HepG2 (cell line): ENCODE measurements around the gene BTBD7. TPM values are rescaled to one million over a fixed set of nuclear protein-coding genes. Genes with fewer than 3 reads are reported as not detected.

Experiments used
- ATAC-seq: fragments of 200-7000 bp; cut with Tn5 transposase; 3 replicates; pipeline ENCODE4 v1.9.1; 2020; ENCODE audit warnings: mild to moderate bottlenecking, moderate library complexity
- BruUV-seq: library from RNA; stranded (reverse); fragments of 400-500 nt; replicated peaks from 2 replicates; lab custom pipeline; 2021; lab: Mats Ljungman, UMichigan
- CTCF ChIA-PET: fragments of 300-600 bp; formaldehyde crosslinking; extraction: SDS; loops from one replicate; lab custom pipeline; 2021; ENCODE audit warnings: low total read pairs, inconsistent platforms, low intra/inter-chr PET ratio; lab: Yijun Ruan, JAX
- POLR2A ChIA-PET: fragments of 350-600 bp; sonication (Branson Sonifier 250); formaldehyde crosslinking; loops from one replicate; lab custom pipeline; 2020; ENCODE audit warnings: antibody characterized with exemption, inconsistent platforms; lab: Yijun Ruan, JAX
- DNase-seq: peaks from one replicate; pipeline ENCODE4 v3.0.0-alpha.2; 2015; ENCODE audit warnings: low spot score
- FAIRE-seq: peaks from 3 replicates; lab custom pipeline; 2011; peaks lifted over from hg19 to GRCh38; lab: Jason Lieb, UNC
- H2AFZ ChIP-seq: one replicate; pipeline ENCODE4 v1.6.1; 2011; ENCODE audit warnings: low read length, inconsistent platforms
- H3K27ac ChIP-seq: fragments of 300-600 bp; 3 replicates; pipeline ENCODE4 v1.8.0; 2011; ENCODE audit warnings: mixed run types, mild to moderate bottlenecking, mixed read lengths, low read length, inconsistent platforms; ENCODE audit not compliant: insufficient read depth; ENCODE audit errors: extremely low read length
- H3K27me3 ChIP-seq, 2 experiments: fragments of 200-600 bp in 1 of 2; 2 replicates in 1 of 2; 3 replicates in 1 of 2; pipeline versions ENCODE4 v1.6.0 to v1.8.0; 2011; ENCODE audit warnings: low read length in 2 of 2, mild to moderate bottlenecking in 2 of 2, moderate library complexity in 2 of 2, inconsistent platforms in 1 of 2; ENCODE audit not compliant: insufficient read depth in 2 of 2, control insufficient read depth in 1 of 2
- H3K36me3 ChIP-seq, 2 experiments: fragments of 200-600 bp in 1 of 2; replicated peaks in 1 of 2; 2 replicates in 1 of 2; 3 replicates in 1 of 2; pipeline versions ENCODE4 v1.5.1 to v1.8.0; 2011; ENCODE audit warnings: low read length in 2 of 2, inconsistent platforms in 1 of 2; ENCODE audit not compliant: insufficient read depth in 2 of 2, control insufficient read depth in 1 of 2
- H3K4me1 ChIP-seq: 2 replicates; pipeline ENCODE4 v1.5.1; 2012; ENCODE audit warnings: low read length, inconsistent platforms; ENCODE audit not compliant: insufficient read depth
- H3K4me2 ChIP-seq: 2 replicates; pipeline ENCODE4 v1.6.0; 2011; ENCODE audit warnings: low read depth, low read length, inconsistent platforms
- H3K4me3 ChIP-seq, 3 experiments: fragments of 200-600 bp in 1 of 3; sonication (generic), shearing (Covaris generic) in 1 of 3; replicated peaks in 1 of 3; 2 replicates each; pipeline ENCODE4 v1.5.1; 2011 to 2016; ENCODE audit warnings: low read length in 3 of 3, inconsistent platforms in 2 of 3, low read depth in 2 of 3, mild to moderate bottlenecking in 2 of 3, control low read depth in 1 of 3, mixed read lengths in 1 of 3; ENCODE audit not compliant: insufficient read depth in 1 of 3
- H3K79me2 ChIP-seq: one replicate; pipeline ENCODE4 v1.6.1; 2011; ENCODE audit warnings: low read length, inconsistent platforms; ENCODE audit not compliant: insufficient read depth
- H3K9ac ChIP-seq: 2 replicates; pipeline ENCODE4 v1.6.0; 2011; ENCODE audit warnings: mild to moderate bottlenecking, low read depth, low read length, inconsistent platforms; ENCODE audit not compliant: insufficient read depth
- H3K9me3 ChIP-seq: 2 replicates; pipeline ENCODE4 v1.5.1; 2012; ENCODE audit warnings: mild to moderate bottlenecking, low read length
- H4K20me1 ChIP-seq: 2 replicates; pipeline ENCODE4 v1.6.0; 2011; ENCODE audit warnings: inconsistent platforms, mild to moderate bottlenecking, low read length, moderate library complexity; ENCODE audit not compliant: insufficient read depth
- BCL6 ChIP-seq: IDR thresholded peaks from 2 replicates; pipeline ENCODE4 v1.6.1; 2016; ENCODE audit warnings: missing genetic modification reagents, missing compliant biosample characterization
- CERS6 ChIP-seq: sonication (generic); formaldehyde crosslinking; IDR thresholded peaks from 2 replicates; pipeline ENCODE4 v1.5.0; 2020; ENCODE audit warnings: missing genetic modification reagents
- ELF3 ChIP-seq: IDR thresholded peaks from 2 replicates; pipeline ENCODE4 v1.6.1; 2016; ENCODE audit warnings: missing genetic modification reagents, missing compliant biosample characterization
- GLI4 ChIP-seq: sonication (generic); formaldehyde crosslinking; IDR thresholded peaks from 2 replicates; pipeline ENCODE4 v1.5.1; 2020; ENCODE audit warnings: missing genetic modification reagents, mild to moderate bottlenecking, moderate library complexity, borderline replicate concordance
- KDM4B ChIP-seq: sonication (generic); formaldehyde crosslinking; IDR thresholded peaks from 2 replicates; pipeline ENCODE4 v1.4.0; 2020; ENCODE audit warnings: missing genetic modification reagents
- SCMH1 ChIP-seq: sonication (generic); formaldehyde crosslinking; IDR thresholded peaks from 2 replicates; pipeline ENCODE4 v1.9.0; 2021; ENCODE audit warnings: missing genetic modification reagents, mild to moderate bottlenecking, borderline replicate concordance
- SRY ChIP-seq: sonication (generic); formaldehyde crosslinking; IDR thresholded peaks from 2 replicates; pipeline ENCODE4 v1.8.0; 2022; ENCODE audit warnings: mild to moderate bottlenecking, missing genetic modification reagents
- ZNF614 ChIP-seq: IDR thresholded peaks from 2 replicates; pipeline ENCODE4 v1.6.1; 2018; ENCODE audit warnings: missing biosample characterization, missing genetic modification reagents, inconsistent platforms, borderline replicate concordance
- WGBS: methylation state at CpG from one replicate; pipeline ENCODE4 v1.1.6; 2017; ENCODE audit warnings: low lambda C conversion rate; 5-methylcytosine and 5-hydroxymethylcytosine counted together
- in situ Hi-C: cut with HindIII; loops from 2 replicates; pipeline ENCODE4 v1.10.0; 2017; ENCODE audit warnings: low pct_unique_long_range_greater_than_20kb; ENCODE audit not compliant: extremely low pct_ligation_motif_present
- intact Hi-C: fragments of 100-400 bp; cut with micrococcal nuclease; formaldehyde crosslinking; loops from one replicate; pipeline ENCODE4 v1.10.0; 2022; ENCODE audit not compliant: unreplicated experiment
- polyA plus RNA-seq, 8 experiments: library from polyadenylated mRNA; depleted of rRNA in 3 of 8; stranded (reverse) in 7 of 8; unstranded in 1 of 8; fragments of >200 nt; fragmentation: Illumina TruSeq in 4 of 8; extraction: Trizol in 4 of 8; gene quantifications; 2 replicates each; pipeline versions ENCODE4 v1.2.1 to v1.2.3, GENCODE V29; 2011 to 2016; ENCODE audit warnings: low read depth in 4 of 8, missing spikeins in 1 of 8, mixed read lengths in 1 of 8; ENCODE audit not compliant: insufficient read depth in 1 of 8
- total RNA-seq, 5 experiments: library from RNA; depleted of rRNA; stranded (reverse); fragments of >200 nt; fragmentation: Illumina TruSeq; extraction: Trizol; gene quantifications; 2 replicates each; pipeline ENCODE4 v1.2.3, GENCODE V29; 2016; ENCODE audit warnings: low read depth in 1 of 5
- TF ChIP-seq, protein P1 (sequence below), 2 experiments: fragments of 450-650 bp in 1 of 2; sonication (generic) in 1 of 2; formaldehyde crosslinking; IDR thresholded peaks; 2 replicates each; pipeline versions ENCODE4 v1.5.0 to v1.8.0; 2020 to 2022; ENCODE audit warnings: mild to moderate bottlenecking in 1 of 2, missing genetic modification reagents in 1 of 2
- TF ChIP-seq, protein P2 (sequence below): sonication (generic); formaldehyde crosslinking; conservative IDR thresholded peaks from 2 replicates; pipeline ENCODE4 v1.4.0; 2020; ENCODE audit warnings: missing genetic modification reagents

BTBD7 gene
- total and polyA plus RNA-seq, 2 of the 13 experiments (the other 11 are each of a cell fraction or from before 2014, with no cell fraction given) = 11.6 to 15.2 TPM

DNA sequence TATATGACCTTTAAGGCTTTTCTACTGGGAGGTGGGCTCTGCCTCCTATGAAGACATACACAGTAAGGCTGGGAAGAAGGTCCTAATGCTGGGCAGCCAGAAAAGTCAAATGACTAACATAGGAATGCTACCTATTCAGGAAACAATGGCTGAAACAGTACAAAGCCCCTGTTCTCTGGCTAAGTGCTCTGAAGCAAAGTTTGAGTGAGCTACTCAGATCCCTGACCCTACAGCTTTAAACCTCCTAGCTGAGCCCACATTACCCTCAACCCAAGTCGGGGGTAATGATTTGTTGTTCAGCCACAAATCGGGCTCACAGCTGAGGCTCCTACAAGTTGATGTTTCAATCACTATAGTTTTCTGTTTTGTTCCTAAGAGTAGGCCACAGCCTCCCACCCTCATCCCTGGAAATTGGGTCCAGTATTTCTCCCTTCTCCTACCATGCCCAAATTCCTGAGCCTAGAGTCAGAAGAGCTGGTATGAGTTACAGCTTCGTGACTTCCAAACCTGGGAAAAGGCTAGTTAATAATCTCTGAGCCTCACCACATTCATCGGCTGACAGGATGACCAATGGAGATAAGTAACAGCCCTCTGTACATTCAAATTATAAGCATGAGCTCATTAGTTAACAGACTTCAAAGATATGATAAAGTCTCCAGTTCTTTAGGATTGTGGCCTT, 46.5 kb downstream of the BTBD7 start:
- FAIRE-seq (no peak), ATAC-seq (no peak), DNase-seq (no peak)
- Histone ChIP-seq H3K79me2 (no peaks in the 10 kb centered on the region), H3K27me3 (no peaks in the 10 kb centered on the region), H3K9ac (no peak overlapping the region), H3K36me3 (peaks cover 2 to 11% of the 10 kb centered on the region in 2 experiments), H4K20me1 (no peaks in the 10 kb centered on the region), H2AFZ (no peak overlapping the region), H3K4me3 (no peak overlapping the region), H3K4me1 (peaks cover 12% of the 10 kb centered on the region), H3K4me2 (no peak overlapping the region), H3K27ac (no peak overlapping the region), H3K9me3 (no peaks in the 10 kb centered on the region)
- no TSS peak for BruUV-seq
- in situ Hi-C loops (no loop called here), intact Hi-C loops (loop anchor here (10.0 kb wide), 1 partner anchor 48 kb away; the partner anchor contains the start of gene BTBD7)
- POLR2A ChIA-PET = no interaction called here
- CTCF ChIA-PET = no interaction called here
- TF ChIP-seq ZNF614 (CRISPR knock-in tag) (no peak), ELF3 (CRISPR knock-in tag) (no peak), SRY (CRISPR knock-in tag) (no peak), BCL6 (no peak), KDM4B (no peak), SCMH1 (CRISPR knock-in tag) (no peak), CERS6 (CRISPR knock-in tag) (no peak), GLI4 (CRISPR knock-in tag) (no peak)
- TF ChIP-seq, protein P1, sequence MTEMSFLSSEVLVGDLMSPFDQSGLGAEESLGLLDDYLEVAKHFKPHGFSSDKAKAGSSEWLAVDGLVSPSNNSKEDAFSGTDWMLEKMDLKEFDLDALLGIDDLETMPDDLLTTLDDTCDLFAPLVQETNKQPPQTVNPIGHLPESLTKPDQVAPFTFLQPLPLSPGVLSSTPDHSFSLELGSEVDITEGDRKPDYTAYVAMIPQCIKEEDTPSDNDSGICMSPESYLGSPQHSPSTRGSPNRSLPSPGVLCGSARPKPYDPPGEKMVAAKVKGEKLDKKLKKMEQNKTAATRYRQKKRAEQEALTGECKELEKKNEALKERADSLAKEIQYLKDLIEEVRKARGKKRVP (CRISPR knock-in tag; IDR thresholded peaks at IDR 0.05) = no peak
- TF ChIP-seq, protein P2, sequence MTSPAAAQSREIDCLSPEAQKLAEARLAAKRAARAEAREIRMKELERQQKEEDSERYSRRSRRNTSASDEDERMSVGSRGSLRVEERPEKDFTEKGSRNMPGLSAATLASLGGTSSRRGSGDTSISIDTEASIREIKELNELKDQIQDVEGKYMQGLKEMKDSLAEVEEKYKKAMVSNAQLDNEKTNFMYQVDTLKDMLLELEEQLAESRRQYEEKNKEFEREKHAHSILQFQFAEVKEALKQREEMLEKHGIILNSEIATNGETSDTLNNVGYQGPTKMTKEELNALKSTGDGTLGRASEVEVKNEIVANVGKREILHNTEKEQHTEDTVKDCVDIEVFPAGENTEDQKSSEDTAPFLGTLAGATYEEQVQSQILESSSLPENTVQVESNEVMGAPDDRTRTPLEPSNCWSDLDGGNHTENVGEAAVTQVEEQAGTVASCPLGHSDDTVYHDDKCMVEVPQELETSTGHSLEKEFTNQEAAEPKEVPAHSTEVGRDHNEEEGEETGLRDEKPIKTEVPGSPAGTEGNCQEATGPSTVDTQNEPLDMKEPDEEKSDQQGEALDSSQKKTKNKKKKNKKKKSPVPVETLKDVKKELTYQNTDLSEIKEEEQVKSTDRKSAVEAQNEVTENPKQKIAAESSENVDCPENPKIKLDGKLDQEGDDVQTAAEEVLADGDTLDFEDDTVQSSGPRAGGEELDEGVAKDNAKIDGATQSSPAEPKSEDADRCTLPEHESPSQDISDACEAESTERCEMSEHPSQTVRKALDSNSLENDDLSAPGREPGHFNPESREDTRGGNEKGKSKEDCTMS (CRISPR knock-in tag) = no peak
- 92% methylated on average over 4 of the region's 4 CpGs for WGBS
